Measurements from ENCODE around the gene SRY.

GRCh38 chrY:2800246-2800645, 12.8 kb upstream of the SRY start:
- no peak for TF ChIP-seq POLR2A (IDR thresholded peaks at IDR 0.05)
- TF ChIP-seq CTCF (IDR thresholded peaks at IDR 0.05) = no peak
- no peak for TF ChIP-seq EP300 (IDR thresholded peaks at IDR 0.05)
